Measurements from ENCODE around the gene DOC2A.
A peak's percentile ranks its signal among the peaks of the same experiment; 100 is the strongest.

DOC2A gene

GRCh38 chr16:30009990-30010843 is 610 bp downstream of the DOC2A start:
- no peak for DNase-seq (ENCODE audit: low read depth)
- H3K4me3 ChIP-seq (ENCODE audit: control insufficient read depth, low read depth, low read length), result no peak overlapping the region
- TF ChIP-seq CTCF (conservative IDR thresholded peaks at IDR 0.05; ENCODE audit: control insufficient read depth, insufficient read depth, low read depth, low read length), result no peak

- no peak overlapping the region for H3K4me3 ChIP-seq (ENCODE audit: control insufficient read depth, low read depth, low read length)
- no peak for DNase-seq (ENCODE audit: low read depth)
- TF ChIP-seq CTCF (conservative IDR thresholded peaks at IDR 0.05; ENCODE audit: control insufficient read depth, insufficient read depth, low read depth, low read length), result no peak
Observed at GRCh38 chr16:30009085-30009862, 1.6 kb downstream of the DOC2A start.

GRCh38 chr16:30007378-30007895 is 3.4 kb downstream of the DOC2A start:
- TF ChIP-seq CTCF (conservative IDR thresholded peaks at IDR 0.05; ENCODE audit: control insufficient read depth, insufficient read depth, low read depth, low read length), result no peak
- DNase-seq (ENCODE audit: low read depth), result no peak
- no peak overlapping the region for H3K4me3 ChIP-seq (ENCODE audit: control insufficient read depth, low read depth, low read length)

GRCh38 chr16:30006659-30007377 is 4.0 kb downstream of the DOC2A start:
- no peak for DNase-seq (ENCODE audit: low read depth)
- TF ChIP-seq CTCF (conservative IDR thresholded peaks at IDR 0.05; ENCODE audit: control insufficient read depth, insufficient read depth, low read depth, low read length), result no peak
- H3K4me3 ChIP-seq (ENCODE audit: control insufficient read depth, low read depth, low read length), result no peak overlapping the region

- no peak overlapping the region for H3K4me3 ChIP-seq (ENCODE audit: control insufficient read depth, low read depth, low read length)
- TF ChIP-seq CTCF (conservative IDR thresholded peaks at IDR 0.05; ENCODE audit: control insufficient read depth, insufficient read depth, low read depth, low read length), result no peak
- DNase-seq (ENCODE audit: low read depth), result no peak
Observed at GRCh38 chr16:30006095-30006473, 4.7 kb downstream of the DOC2A start.

- DNase-seq (ENCODE audit: low read depth), result peak; percentile 48
- H3K4me3 ChIP-seq (ENCODE audit: control insufficient read depth, low read depth, low read length), result no peak overlapping the region
- peak; percentile 80 for TF ChIP-seq CTCF (conservative IDR thresholded peaks at IDR 0.05; ENCODE audit: control insufficient read depth, insufficient read depth, low read depth, low read length)
Observed at GRCh38 chr16:30005341-30006094, 5.3 kb downstream of the DOC2A start.
